ENCODE measurements around the gene CCDC146.

- TF ChIP-seq CTCF (IDR thresholded peaks at IDR 0.05): no peak
- no peak for TF ChIP-seq EZH2phosphoT487 (IDR thresholded peaks at IDR 0.05)
- no peak for TF ChIP-seq EZH2 (IDR thresholded peaks at IDR 0.05)
Measured at GRCh38 chr7:77184990-77185389, 62.6 kb downstream of the CCDC146 start.
